GM18907 (cell line): Measurements from ENCODE around the gene PDYN.

ENCODE experiments used
- ATAC-seq: cut with Tn5 transposase; IDR thresholded peaks from one replicate; pipeline ENCODE4 v1.9.1; 2021; ENCODE audit warnings: mild to moderate bottlenecking, moderate library complexity; ENCODE audit not compliant: unreplicated experiment

Gene PDYN

DNA sequence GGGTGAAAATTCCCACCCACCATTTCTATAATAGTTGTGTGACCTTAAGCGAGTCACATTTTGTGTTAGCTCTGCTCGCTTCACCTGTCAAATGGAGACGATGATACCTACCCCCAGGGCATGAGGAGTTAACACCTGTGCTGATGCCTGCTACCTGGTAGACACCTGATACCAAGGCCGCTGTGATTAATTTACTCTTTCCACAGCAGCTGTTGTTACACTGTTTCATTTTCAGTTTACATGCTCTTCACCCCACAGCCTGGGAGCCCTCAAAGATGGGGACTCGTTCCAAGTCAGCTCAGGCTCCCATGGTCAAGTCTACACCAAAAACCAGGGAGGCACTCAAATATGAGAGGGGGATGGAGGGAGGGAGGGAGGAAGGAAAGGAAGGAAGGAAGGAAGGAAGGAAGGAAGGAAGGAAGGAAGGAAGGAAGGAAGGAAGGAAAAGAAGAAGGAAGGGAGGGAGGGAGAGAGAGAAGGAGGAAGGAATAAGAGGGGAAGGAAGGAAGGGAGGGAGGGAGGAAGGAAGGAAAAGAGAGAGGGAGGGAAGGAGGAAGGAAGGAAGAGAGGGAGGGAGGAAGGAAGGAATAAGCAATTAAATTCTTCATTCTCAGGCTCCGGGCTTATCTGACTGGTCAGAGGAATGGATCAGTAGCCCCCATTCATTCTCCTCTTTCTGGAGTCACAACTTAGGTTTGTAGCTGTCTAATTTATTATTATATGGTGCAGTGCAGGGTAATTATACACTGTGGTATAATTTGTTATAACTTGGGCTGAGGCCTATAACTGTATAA is 40.9 kb downstream of the PDYN start:
- no peak for ATAC-seq

DNA sequence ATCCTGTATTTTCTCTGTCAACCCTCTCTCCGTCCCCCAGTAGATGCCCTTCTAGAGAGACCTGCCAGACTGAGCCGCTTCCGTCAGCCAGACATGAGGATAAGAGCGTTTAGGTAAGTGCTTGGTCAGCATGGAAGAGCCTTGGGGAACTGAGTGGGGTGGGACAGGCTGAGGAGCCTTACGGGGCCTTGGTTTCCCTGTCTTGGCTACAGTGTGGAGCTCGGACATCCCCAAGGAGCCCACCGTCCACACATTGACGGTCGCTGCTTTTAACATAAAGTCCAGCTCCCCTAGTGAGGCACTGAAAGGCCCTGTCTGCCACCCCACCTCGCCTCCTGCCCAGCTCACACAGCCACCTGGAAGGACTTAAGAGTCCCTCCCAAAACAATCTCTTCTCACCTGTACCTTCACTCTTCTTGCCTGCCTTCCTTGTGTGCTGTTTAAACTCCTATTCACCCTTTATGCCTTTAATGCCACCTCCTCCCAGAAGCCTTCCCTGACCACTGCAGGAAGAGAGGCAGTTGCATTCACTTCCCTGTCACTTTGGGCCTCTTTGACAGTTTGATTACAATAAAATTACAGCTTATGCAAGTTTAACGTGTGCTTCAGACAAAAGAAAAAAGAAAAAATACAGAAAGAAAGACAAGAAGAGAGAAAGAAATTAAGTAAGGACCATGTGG is 42.3 kb downstream of the PDYN start:
- no peak for ATAC-seq

DNA sequence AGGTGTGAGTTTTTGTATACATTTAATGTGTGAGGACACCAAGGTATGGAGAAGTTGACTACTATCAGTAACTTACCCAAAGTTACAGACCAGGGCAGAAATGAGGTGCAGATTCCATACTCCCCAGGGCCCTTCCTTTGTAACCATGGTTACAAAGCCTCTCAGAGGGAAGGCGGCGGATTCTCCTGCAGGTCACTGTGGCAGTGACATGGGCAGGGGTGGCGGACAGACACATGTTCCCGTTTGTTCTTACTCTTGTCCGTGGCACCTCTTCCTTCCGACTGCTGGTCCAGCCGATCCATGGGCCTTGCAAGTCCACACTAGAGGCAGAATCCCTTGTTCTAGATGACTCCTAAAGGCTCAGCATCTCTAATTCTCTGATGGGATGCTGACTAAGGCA is 43.0 kb downstream of the PDYN start:
- ATAC-seq: no peak

- ATAC-seq: no peak
Measured at GRCh38 chr20:1949347-1950100, 44.3 kb downstream of the PDYN start.

DNA sequence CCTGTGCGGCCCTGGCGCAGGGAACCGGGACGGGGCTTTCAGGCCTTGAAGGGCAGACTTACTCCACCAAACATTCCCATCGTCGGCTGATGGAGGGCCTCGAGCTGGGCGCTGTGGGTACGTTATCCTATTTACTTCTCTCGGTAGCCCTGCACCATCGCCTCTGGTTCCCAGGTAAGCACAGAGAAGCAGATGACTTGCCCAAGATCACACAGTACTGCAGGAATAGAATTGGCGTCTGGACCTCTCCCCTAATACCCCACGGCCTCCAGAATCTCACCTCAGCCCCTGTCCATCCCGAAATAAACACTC is 46.4 kb downstream of the PDYN start:
- no peak for ATAC-seq

DNA sequence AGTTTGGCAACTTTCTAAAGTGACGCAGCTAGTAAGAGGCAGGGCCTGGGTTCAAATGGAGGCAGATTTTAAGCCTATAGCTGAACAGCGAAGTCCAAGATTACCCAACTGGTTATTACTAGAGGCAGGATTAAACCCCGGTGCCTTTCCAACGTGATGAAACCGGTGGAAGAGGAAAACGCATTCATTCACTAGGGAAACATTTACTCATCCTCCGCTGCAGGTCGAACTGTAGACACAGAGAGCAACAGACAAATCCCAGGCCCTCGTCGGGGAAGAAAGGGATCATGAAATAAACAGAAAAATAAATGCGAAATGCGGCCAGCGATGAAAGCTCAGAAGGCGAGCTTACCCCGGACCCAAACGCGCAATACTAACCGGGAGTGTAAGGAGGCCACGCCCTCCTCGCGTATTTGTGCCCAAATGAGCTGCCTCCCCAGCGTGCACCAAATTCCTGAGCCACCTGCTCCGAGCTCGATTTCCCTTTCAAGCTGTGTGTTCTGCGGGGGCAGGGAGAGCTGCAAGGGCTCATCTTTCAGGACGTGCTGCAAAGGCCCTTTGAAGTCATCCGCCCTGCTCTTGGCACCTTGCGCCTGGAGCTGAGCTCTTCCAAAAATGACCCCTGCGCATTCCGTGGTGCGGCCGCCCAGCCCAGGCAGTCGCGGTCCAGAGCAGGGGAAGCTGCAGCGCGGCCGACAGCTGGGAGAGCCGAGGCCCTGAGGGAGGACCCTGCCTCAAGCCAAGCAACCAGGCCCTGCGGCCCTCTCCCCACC is 46.9 kb downstream of the PDYN start:
- ATAC-seq: no peak

DNA sequence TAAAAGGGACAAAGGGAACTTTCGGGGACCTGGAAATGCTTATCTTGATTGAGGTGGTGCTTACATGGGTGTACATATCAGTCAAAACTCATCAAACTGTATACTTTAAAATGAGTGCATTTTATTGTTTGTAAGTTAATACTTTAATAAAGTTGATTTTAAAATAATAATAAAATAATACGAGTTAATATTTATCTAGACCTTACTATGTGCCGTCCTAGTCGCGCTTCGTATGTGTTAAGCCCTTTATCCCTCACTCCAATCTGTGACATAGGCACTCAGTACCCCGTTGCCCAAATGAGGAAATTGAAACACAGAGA is 47.5 kb downstream of the PDYN start:
- ATAC-seq: no peak

- no peak for ATAC-seq
Measured at GRCh38 chr20:1945660-1946059, 48.2 kb downstream of the PDYN start.

DNA sequence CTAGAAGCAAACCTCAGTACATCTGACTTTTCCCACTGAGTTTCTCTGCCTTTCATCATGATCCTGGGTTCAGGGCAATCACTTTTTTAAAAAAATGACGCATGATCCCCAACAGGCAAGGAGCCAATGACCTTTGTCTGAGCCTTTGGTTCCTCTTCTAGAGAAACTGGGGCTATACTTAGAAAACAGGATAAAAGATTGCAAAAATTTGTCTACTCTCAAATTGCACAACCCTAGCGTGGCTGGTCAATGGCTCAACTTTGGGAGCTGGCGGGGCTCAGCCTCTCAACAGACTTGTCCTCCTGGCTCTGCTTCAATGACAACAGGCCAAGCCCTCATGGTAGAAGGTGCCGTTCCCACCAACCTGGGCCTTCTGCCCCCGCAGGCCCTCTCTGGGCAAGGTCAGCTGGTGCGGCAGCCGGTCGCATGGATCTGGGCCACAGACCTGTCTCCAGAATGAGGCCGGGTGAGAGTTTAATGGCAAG is 48.7 kb downstream of the PDYN start:
- no peak for ATAC-seq

DNA sequence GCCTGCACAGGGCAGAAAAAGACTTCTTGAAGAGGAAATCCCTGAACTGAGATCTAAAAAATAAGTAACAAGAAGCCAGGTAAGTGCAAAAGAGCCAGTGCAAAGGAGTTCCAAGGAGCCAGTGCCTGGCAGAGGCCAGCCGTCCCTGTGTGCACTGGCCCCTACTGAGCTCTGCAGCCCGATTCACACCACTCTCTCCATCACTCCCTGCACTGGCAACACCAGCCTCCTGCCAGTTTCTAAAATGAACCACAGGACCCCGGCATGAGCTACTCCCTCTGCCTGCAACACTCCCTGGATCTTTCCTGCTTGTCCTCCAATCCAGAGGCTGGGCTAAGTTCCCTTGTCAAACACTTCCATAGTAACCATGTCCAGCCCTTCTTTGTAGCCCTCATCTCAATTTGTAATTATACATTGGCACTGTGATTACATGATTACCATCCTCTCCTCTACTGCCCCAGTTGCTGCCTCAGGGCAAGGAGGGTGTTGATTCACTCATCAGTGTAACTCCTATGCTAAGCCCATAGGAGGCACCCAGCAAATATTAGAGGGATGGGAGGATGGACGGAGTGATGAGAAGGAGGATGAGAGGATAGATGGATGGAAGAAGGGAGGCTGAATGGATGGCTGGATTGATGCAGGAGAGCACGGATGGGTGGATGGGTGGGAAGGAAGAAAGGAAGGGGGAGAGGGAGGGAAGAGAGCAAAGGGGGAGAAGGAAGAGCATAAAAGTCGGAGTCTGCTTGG is 49.3 kb downstream of the PDYN start:
- no peak for ATAC-seq

DNA sequence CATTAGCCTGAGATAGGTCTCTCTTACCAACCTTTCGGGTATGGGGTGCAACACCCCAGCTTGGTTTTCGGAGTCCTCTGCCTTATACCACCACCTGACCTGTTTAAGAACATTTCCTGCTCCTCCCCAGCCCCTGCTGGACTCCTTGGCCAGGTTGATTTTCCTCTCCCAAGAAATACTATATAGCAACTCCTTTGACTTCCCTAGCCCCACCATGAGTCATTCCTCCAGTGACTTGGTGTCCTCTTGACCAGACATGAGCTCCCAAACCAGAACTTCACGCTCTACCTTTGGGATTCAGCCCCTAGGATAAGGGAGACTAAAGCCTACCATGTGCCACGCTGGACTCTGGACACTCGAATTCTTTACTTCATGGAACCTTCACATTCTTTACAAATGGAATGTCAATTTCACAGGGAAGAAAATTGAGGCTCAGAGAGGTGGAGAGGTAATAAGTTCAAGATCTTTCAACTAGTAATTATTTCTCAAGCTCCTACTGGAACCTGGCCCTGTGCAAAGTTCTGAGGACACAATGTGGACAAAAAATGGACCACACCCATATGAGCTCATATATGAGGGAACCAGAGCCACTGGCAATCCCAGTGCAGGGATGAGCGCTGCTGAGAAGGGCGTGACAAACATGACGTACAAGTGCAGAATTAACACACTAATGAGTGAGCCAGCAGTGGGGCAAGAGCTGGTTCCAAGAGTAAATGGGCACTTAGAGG is 50.4 kb downstream of the PDYN start:
- no peak for ATAC-seq

- ATAC-seq: no peak
Measured at GRCh38 chr20:1942486-1943274, 51.2 kb downstream of the PDYN start.

DNA sequence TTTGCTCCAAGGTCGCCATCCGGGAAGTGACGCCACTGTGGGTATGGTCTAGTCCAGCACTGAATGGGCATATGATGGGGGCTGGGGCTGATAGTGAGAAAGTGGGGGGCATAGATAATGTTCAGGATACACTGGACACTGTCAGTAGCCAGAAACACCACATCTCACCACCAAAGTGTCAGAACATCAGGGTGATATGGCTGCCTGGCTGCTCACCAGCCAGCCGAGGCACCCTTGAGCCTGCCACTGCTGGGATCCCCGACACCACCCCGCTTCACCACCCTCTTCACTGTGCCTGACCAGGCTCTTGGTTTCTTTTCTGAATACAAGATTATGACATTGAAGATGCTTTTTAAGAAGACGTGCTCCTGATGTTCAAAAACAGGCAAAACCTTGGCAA is 51.8 kb downstream of the PDYN start:
- no peak for ATAC-seq

GRCh38 chr20:1941226-1941625 is 52.6 kb downstream of the PDYN start:
- no peak for ATAC-seq

GRCh38 chr20:1940581-1940980 is 53.3 kb downstream of the PDYN start:
- no peak for ATAC-seq

DNA sequence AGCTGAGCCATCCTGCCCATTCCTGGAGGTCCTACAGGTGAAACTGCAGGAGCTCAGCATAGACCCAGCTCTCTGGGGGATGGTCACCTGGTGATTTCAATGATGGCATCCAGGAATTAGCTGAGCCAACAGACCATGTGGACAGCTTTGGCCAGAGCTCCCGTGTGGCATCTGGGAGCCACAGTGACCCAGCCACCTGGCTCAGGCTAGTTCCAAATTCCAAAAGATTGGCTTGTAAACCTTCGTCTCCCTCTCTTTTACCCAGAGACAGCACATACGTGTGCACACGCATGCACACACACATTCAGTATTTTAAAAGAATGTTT is 54.6 kb downstream of the PDYN start:
- no peak for ATAC-seq

- no peak for ATAC-seq
Measured at GRCh38 chr20:1938464-1939269, 55.2 kb downstream of the PDYN start.

DNA sequence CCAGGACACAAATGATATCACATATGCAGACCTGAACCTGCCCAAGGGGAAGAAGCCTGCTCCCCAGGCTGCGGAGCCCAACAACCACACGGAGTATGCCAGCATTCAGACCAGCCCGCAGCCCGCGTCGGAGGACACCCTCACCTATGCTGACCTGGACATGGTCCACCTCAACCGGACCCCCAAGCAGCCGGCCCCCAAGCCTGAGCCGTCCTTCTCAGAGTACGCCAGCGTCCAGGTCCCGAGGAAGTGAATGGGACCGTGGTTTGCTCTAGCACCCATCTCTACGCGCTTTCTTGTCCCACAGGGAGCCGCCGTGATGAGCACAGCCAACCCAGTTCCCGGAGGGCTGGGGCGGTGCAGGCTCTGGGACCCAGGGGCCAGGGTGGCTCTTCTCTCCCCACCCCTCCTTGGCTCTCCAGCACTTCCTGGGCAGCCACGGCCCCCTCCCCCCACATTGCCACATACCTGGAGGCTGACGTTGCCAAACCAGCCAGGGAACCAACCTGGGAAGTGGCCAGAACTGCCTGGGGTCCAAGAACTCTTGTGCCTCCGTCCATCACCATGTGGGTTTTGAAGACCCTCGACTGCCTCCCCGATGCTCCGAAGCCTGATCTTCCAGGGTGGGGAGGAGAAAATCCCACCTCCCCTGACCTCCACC is 56.4 kb downstream of the PDYN start:
- no peak for ATAC-seq
